GM18508 (cell line): ENCODE data around the gene YIF1A.
"Not testable (repeated sequence)": the region's sequence is repeated elsewhere in the genome, so short reads cannot be mapped to it uniquely, and the experiment has no call there.

ENCODE experiments used
- ATAC-seq: cut with Tn5 transposase; IDR thresholded peaks from one replicate; pipeline ENCODE4 v1.9.1; 2021; ENCODE audit warnings: moderate number of reproducible peaks; ENCODE audit not compliant: insufficient read depth, unreplicated experiment

The YIF1A gene

GRCh38 chr11:66326261-66327111 is 37.5 kb upstream of the YIF1A start:
- no peak for ATAC-seq

GRCh38 chr11:66325263-66325671 is 36.3 kb upstream of the YIF1A start:
- no peak for ATAC-seq

- no peak for ATAC-seq
Observed at GRCh38 chr11:66324664-66325063, 35.7 kb upstream of the YIF1A start.

- ATAC-seq: no peak
Observed at GRCh38 chr11:66323684-66324083, 34.7 kb upstream of the YIF1A start.

- no peak for ATAC-seq
Observed at GRCh38 chr11:66322732-66323427, 33.9 kb upstream of the YIF1A start.

GRCh38 chr11:66321606-66322005 is 32.7 kb upstream of the YIF1A start:
- ATAC-seq: no peak

- ATAC-seq: not testable (repeated sequence)
Observed at GRCh38 chr11:66320748-66321147, 31.8 kb upstream of the YIF1A start.

- ATAC-seq: not testable (repeated sequence)
Observed at GRCh38 chr11:66320289-66320688, 31.3 kb upstream of the YIF1A start.

GRCh38 chr11:66318600-66318970 is 29.6 kb upstream of the YIF1A start:
- ATAC-seq: no peak

GRCh38 chr11:66317723-66318599 is 29.0 kb upstream of the YIF1A start:
- no peak for ATAC-seq

GRCh38 chr11:66317322-66317722 is 28.4 kb upstream of the YIF1A start:
- no peak for ATAC-seq

- ATAC-seq: no peak
Observed at GRCh38 chr11:66316849-66317251, 27.9 kb upstream of the YIF1A start, which contains the start of gene CD248. Gene CD248 (minus strand): TSS chr11:66317044. CDS start chr11:66317027, 17 bp downstream.

- no peak for ATAC-seq
Observed at GRCh38 chr11:66315921-66316811, 27.2 kb upstream of the YIF1A start.

GRCh38 chr11:66315498-66315885 is 26.5 kb upstream of the YIF1A start:
- ATAC-seq: no peak

GRCh38 chr11:66314561-66315497 is 25.9 kb upstream of the YIF1A start:
- ATAC-seq: no peak

- ATAC-seq: no peak
Observed at GRCh38 chr11:66314186-66314501, 25.2 kb upstream of the YIF1A start.

- no peak for ATAC-seq
Observed at GRCh38 chr11:66313321-66314185, 24.6 kb upstream of the YIF1A start.
